WERI-Rb-1 (cell line): ENCODE results near the gene IL21R.

Experiments used
- DNase-seq: peaks from one replicate; pipeline ENCODE4 v3.0.0-alpha.2; 2020
- H3K27ac ChIP-seq: fragments of 250-450 bp; sonication (Bioruptor Pico); 2 replicates; pipeline ENCODE4 v1.5.1; 2020; ENCODE audit warnings: mild to moderate bottlenecking, moderate library complexity
- H3K27me3 ChIP-seq: fragments of 250-450 bp; sonication (Bioruptor Pico); 2 replicates; pipeline ENCODE4 v1.5.1; 2021; ENCODE audit warnings: mild to moderate bottlenecking, low read depth, moderate library complexity; ENCODE audit not compliant: insufficient read depth, severe bottlenecking
- H3K36me3 ChIP-seq: fragments of 250-450 bp; sonication (Bioruptor Pico); 2 replicates; pipeline ENCODE4 v1.5.1; 2020; ENCODE audit warnings: mild to moderate bottlenecking, moderate library complexity
- H3K4me3 ChIP-seq: 2 replicates; pipeline ENCODE4 v1.5.1; 2011; ENCODE audit warnings: low read depth, mild to moderate bottlenecking, control low read depth, low read length
- H3K9me3 ChIP-seq: fragments of 250-450 bp; sonication (Bioruptor Pico); 2 replicates; pipeline ENCODE4 v1.5.1; 2021; ENCODE audit warnings: mild to moderate bottlenecking, moderate library complexity; ENCODE audit not compliant: severe bottlenecking
- TF ChIP-seq, protein P1 (sequence below): IDR thresholded peaks from 2 replicates; pipeline ENCODE4 v1.5.1; 2011; ENCODE audit warnings: low read depth, mild to moderate bottlenecking, control low read depth, inconsistent platforms, low read length

IL21R gene

DNA sequence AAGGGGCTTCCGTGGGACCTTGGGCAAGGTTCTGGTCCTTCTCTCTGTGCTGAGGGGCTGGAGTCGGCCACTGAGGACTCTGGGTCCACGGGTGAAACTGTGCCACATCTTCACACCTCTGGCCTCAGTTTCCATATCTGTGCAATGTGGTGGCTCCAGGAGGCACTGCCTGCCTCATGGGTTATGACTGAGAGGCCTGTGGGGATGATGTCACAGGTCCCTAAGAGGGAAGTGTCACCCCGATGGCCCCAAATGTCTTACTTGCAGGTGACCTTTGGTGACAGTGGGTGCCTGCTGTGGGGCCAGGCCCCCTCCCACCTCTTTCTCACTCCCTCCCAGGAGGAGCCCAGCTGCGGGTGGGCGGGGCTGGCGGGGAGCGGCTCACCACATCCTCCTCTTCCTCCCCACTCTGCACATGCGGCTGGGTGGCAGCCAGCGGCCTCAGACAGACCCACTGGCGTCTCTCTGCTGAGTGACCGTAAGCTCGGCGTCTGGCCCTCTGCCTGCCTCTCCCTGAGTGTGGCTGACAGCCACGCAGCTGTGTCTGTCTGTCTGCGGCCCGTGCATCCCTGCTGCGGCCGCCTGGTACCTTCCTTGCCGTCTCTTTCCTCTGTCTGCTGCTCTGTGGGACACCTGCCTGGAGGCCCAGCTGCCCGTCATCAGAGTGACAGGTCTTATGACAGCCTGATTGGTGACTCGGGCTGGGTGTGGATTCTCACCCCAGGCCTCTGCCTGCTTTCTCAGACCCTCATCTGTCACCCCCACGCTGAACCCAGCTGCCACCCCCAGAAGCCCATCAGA, at the start of gene IL21R:
TSS of gene IL21R (plus strand) at position 407 of the 801 bp plus-strand sequence. CDS start 27,898 bp downstream, outside the sequence.
- DNase-seq = no peak
- Histone ChIP-seq H3K36me3 (no peaks in the 10 kb centered on the region), H3K9me3 (no peaks in the 10 kb centered on the region), H3K27me3 (no peaks in the 10 kb centered on the region), H3K27ac (no peak within 1 kb of the TSS), H3K4me3 (no peak within 1 kb of the TSS)
- TF ChIP-seq, protein P1, sequence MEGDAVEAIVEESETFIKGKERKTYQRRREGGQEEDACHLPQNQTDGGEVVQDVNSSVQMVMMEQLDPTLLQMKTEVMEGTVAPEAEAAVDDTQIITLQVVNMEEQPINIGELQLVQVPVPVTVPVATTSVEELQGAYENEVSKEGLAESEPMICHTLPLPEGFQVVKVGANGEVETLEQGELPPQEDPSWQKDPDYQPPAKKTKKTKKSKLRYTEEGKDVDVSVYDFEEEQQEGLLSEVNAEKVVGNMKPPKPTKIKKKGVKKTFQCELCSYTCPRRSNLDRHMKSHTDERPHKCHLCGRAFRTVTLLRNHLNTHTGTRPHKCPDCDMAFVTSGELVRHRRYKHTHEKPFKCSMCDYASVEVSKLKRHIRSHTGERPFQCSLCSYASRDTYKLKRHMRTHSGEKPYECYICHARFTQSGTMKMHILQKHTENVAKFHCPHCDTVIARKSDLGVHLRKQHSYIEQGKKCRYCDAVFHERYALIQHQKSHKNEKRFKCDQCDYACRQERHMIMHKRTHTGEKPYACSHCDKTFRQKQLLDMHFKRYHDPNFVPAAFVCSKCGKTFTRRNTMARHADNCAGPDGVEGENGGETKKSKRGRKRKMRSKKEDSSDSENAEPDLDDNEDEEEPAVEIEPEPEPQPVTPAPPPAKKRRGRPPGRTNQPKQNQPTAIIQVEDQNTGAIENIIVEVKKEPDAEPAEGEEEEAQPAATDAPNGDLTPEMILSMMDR = no peak

DNA sequence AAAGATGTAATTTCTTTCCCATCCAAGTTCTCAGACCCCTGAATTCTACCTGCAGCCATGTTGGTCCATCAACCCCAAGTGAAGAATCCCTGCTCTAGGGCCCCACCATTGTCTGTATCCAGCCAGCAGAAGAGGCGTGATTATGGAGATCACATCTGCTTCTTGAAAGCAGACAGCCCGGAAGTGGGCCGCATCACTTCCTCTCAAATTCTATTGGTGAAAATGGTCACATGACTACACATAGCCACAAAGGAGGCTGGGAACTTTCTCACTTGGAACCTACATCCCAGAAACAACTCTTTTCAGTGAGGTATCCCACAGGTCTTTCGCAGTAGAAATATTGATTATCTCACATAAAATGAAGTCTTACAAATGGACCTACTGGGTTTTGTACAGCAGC, 48.1 kb upstream of the IL21R start:
- DNase-seq = no peak
- TF ChIP-seq, protein P1 = no peak
- Histone ChIP-seq H3K9me3 (peaks cover 4% of the 10 kb centered on the region), H3K36me3 (peaks cover 31% of the 10 kb centered on the region), H3K27me3 (no peaks in the 10 kb centered on the region), H3K4me3 (no peak overlapping the region), H3K27ac (no peak overlapping the region)

DNA sequence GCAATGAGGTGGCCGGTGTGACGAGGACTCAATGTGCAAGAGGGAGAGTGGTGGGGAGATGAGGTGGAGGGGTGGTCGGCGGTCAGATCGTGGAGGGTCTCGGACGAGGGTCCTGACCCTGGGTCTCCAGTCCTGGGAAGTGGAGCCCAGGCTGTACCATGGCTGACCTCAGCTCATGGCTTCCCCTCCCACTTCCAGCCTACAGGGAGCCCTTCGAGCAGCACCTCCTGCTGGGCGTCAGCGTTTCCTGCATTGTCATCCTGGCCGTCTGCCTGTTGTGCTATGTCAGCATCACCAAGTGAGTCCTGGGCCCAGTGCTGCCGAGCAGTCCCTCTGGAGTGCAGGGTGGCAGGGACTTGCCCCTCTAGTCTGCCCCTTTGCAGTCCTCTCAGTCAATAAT, 46.4 kb upstream of the IL21R start:
- Histone ChIP-seq H3K27me3 (no peaks in the 10 kb centered on the region), H3K27ac (no peak overlapping the region), H3K4me3 (no peak overlapping the region), H3K36me3 (peaks cover 37% of the 10 kb centered on the region), H3K9me3 (peaks cover 3% of the 10 kb centered on the region)
- DNase-seq = peak; percentile 57
- TF ChIP-seq, protein P1 = peak; percentile 79

DNA sequence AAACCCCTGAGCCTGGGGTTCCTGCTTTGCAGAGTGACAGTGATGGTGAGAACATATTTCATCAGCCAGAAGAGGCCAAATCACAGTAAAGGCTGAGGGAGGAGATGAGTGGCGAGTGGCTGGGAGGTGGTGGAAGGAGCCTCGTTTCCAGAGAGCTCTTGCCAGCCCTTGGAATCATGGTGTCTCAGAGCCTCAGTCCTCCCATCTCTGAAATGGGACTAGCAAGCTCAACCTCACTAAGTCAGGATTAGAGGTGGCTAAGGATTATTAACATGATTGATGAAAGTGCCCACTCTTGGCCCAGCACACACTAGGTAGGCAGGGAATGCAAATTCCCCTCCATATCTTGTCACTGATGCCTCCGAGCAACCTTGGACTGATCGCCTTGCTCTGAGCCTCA, 45.2 kb upstream of the IL21R start:
- Histone ChIP-seq H3K9me3 (no peaks in the 10 kb centered on the region), H3K27ac (no peak overlapping the region), H3K27me3 (no peaks in the 10 kb centered on the region), H3K36me3 (peaks cover 31% of the 10 kb centered on the region), H3K4me3 (no peak overlapping the region)
- no peak for DNase-seq
- TF ChIP-seq, protein P1 = no peak

DNA sequence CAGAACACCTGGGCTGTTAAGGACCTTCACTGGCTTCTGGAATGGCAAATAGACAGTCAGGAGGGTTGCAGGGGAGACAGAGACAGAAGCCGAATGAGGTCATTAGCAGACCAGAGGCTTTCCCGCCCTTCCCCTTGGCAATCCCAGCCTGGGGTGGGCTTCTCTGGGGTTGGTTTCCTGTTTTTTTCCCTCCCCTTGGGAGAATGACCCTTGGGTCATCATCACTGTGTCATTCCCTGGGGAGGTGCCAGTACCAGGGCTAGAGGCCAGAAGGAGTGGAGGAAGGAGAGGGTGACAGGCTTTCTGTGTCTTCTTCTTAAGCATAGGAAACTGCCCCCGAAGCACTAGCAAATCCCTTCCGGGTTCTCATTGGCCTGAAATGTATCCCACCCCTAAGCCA, 42.9 kb upstream of the IL21R start:
- TF ChIP-seq, protein P1 = no peak
- Histone ChIP-seq H3K27me3 (no peaks in the 10 kb centered on the region), H3K36me3 (peaks cover 30% of the 10 kb centered on the region), H3K9me3 (no peaks in the 10 kb centered on the region), H3K27ac (no peak overlapping the region), H3K4me3 (no peak overlapping the region)
- DNase-seq = no peak

DNA sequence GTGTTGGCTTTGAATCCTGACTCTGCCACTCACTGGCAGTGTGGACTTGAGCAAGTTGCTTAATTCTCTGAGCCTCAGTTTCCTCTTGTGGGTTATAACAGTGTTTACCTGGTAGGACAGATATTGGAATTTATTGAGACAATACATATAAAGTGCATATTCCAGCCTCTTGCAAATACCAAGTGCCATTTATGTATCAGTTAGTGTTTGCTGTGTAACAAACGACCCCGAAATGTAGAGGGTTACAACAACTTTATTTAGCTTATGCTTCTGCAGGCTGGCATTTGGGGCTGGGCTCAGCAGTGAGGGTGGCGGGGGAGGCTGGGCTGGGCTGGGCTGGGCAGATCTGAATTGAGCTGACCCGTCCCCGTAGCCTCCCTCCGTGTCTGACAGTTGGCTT, 42.4 kb upstream of the IL21R start:
- Histone ChIP-seq H3K36me3 (peaks cover 31% of the 10 kb centered on the region), H3K4me3 (no peak overlapping the region), H3K9me3 (no peaks in the 10 kb centered on the region), H3K27me3 (no peaks in the 10 kb centered on the region), H3K27ac (no peak overlapping the region)
- DNase-seq = no peak
- TF ChIP-seq, protein P1 = no peak
